Amygdala (tissue), 56 donors: ENCODE data around the gene MRPL42.
A peak's percentile ranks its signal among the peaks of the same experiment; 100 is the strongest.
"Not testable (repeated sequence)": the region's sequence is repeated elsewhere in the genome, so short reads cannot be mapped to it uniquely, and the experiment has no call there.

Experiments
- DNase-seq, 56 donors: peaks; one replicate each; lab custom pipeline; 2025; lab: John Stamatoyannopoulos, UW

Gene MRPL42

DNA sequence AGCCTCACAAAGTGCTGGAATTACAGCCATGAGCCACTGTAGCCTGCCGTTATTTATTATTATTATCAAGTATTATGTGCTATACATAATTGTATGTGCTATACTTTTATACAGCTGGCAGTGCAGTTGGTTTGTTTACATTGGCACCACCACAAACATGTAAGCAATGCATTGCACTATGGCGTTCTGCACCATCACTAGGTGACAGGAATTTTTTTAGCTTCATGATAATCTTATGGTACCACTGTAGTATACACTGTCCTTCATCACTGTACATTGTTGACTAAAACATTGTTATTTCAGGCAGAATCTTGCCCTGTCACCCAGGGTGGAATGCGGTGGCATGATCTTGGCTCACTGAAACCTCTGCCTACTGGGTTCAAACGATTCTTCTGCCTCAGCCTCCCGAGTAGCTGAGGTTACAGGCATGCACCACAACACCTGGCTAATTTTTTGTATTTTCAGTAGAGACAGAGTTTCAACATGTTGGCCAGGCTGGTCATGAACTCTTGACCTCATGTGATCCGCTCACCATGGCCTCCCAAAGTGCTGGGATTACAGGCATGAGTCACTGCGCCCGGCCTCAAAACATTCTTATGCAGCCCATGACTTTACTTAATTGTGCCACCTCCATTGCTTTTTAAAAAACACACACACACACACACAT is 17.1 kb downstream of the MRPL42 start:
- DNase-seq = no peak

- not testable (repeated sequence) for DNase-seq
These were observed 25.5 kb downstream of the MRPL42 start for GRCh38 chr12:93492808-93493207.

GRCh38 chr12:93494096-93494495 is 26.8 kb downstream of the MRPL42 start:
- DNase-seq = no peak

- no peak for DNase-seq
These were observed 30.1 kb downstream of the MRPL42 start for GRCh38 chr12:93497456-93497855.

DNA sequence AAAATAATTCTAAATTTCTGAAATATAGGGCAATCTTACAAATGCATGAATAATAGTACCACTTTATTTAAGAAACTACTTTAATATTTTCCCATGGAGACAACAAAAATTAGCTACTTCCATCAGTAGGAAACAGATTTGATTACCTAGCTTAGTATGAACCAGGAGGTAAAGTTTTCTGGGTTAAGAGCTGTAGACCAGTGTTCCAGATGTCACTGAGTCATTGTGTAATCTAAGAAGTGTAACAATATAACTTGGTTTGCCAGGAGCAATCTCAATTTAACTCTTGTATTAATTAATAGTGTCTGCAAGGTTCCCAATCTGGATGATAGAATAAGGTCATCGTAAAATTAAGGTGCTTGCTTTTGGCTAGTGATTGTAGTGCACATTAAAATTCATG is 31.5 kb downstream of the MRPL42 start:
- DNase-seq = not testable (repeated sequence)

GRCh38 chr12:93500201-93500600 is 32.9 kb downstream of the MRPL42 start:
- DNase-seq = no peak

DNA sequence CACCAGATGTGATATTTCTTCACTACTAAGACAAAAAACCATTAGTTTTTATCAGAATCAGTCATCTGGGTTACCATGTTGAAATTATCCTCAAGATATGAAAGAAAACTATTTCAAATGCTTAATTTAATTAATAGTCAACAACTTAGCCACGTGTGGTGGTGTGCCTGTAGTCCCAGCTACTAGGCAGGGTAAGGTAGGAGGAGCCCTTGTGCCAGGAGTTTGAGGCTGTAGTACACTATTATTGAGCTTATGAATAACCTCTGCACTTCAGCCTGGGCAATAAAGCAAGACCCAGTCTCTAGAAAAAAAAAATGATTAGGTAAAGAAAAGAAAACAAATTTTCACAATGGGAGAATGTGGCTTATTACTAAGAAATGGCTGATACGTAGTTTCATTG is 33.4 kb downstream of the MRPL42 start:
- DNase-seq = no peak

GRCh38 chr12:93502802-93503623 is 35.7 kb downstream of the MRPL42 start:
- peak in 14 of 56 donors; percentile 2 to 59 (median 8) for DNase-seq

- DNase-seq = no peak
These were observed 39.9 kb downstream of the MRPL42 start for GRCh38 chr12:93507165-93507564.

DNA sequence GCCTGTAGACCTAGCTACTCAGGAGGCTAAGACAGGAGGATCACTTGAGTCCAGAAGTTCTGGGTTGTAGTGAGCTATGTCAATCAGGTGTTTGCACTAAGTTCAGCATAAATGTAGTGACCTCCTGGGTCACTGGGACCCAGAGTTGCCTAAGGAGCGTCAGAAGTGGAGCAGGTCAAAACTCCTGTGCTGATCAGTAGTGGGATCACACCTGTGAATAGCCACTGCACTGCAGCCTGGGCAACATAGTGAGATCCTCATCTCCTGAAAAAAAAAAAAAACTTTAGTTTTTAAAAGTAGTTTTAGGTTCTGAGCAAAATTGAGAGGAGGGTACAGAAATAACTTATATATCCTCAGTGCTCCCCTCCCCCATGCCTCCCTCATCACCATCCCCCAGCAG is 42.2 kb downstream of the MRPL42 start:
- no peak for DNase-seq

DNA sequence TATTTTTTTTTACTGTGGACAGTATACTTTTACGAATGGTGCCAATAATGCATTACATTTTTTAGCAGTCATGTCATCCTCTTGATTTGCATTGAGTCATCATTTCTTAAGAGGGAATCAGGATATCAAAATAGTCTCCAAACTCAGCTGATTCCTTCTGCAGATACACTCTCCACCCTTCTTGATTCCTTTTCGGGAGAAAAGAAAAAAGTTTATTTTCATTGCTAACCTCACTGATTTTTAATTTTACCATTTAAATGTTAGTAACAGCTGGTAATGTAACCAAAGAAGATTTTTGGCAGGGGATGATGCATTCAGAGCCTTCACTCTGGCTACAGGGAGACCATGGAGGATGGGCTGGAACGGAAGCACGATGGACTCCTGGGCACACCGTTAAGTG is 47.5 kb downstream of the MRPL42 start:
- DNase-seq = no peak

- no peak for DNase-seq
These were observed 51.4 kb downstream of the MRPL42 start for GRCh38 chr12:93518725-93519124.

DNA sequence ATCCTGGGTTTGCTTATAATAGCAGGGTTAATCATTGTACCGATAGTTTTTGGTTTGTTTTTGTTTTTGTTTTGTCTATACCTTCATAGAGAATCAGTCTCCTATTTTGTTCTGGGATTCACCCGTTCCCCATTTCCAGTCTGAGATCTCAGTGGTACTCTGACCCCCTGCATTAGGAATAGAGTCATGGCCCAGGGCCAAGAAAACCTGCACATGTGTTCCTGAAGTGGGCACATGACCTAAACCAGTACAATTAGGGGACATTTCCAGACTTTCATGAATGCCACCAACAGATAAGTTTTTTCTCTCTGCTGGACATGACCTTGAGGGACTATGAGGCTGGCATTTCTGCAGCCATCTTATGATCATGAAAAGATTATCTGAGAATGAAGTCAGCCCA is 52.5 kb downstream of the MRPL42 start:
- DNase-seq = no peak

DNA sequence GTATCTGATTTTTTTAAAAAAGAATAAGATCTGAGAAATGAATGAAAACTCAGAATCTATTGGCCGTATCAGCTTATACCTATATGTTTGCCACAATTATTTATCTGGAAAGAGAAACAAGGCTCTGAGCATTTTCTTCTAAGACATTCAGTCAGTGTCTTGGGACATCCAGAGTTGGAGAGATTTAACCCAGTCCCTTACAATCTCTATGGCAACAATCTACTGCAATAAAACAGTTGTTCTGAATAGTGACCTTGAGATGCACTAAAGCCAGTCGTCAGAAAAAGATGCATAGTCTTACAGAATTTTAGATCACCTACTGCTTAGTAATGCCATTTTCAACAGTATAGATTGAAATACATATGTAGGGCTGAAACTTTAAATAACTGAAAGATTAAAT is 53.1 kb downstream of the MRPL42 start:
- no peak for DNase-seq

GRCh38 chr12:93521225-93522080 is 54.1 kb downstream of the MRPL42 start:
- DNase-seq = no peak

GRCh38 chr12:93524386-93525133 is 57.2 kb downstream of the MRPL42 start:
- DNase-seq = no peak

DNA sequence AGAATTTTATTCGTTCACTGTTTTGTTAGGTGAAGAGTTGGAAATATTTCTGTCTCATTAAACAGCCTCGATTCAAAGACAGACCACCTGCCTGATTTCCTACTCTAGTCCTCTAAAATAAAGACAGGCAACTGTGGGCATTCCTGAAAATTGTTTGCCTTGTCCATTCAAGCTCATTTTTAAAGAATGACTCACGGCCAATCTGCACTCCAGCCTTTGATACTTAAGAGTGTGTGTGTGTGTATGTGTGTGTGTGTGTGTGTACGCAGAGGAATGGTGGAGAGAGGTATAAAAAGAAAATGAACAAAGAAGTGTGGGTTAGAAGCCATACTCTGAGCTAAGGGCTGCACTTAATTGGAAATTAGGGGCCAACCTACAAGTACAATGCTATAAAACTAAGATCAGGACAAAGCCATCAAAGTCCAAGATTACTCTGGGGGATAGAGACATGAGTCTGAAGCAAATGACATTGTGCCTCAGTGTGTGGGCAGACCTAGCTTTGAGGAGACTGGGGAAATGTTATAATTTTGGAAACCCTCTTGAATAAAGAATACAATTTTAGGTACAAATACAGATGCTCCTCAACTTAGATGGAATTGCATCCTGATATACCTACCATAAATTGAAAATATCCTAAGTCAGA is 59.6 kb downstream of the MRPL42 start:
- DNase-seq = no peak

DNA sequence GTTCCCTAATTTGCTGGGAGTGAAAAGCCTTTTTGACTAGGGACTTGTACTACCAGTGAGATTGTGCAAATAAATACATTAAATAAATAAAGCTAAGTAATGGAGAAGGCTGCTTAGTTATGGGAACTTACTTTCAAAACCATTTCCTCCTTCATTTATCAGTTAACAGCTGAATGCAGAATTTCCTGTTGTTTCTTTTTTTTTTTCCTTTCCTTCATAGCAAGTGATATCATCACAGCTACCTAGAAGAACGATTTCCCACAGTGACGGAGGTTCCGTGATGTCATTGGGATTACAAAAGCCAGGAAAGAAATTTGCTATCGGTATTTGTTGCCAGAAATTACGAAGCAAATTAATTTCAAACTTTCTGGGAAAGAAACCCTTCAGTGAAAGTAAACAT is 63.0 kb downstream of the MRPL42 start:
- DNase-seq = no peak

DNA sequence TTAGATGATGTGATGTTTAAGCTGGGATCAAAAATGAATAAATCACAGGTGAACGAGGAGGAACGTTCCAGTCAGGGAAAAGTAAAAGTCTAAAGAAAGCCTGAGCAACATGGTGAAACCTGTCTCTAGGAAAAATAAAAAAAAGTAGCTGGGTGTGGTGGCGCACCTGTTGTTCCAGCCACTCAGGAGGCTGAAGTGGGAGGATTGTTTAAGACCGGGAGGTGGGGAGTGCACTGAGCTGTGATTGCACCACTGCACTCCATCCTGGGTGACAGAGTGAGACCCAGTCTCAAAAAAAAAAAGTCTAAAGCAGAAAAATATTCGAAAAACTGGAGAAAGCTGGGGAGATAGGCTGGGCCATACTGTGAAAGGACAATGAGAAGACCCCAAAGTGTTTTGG is 66.0 kb downstream of the MRPL42 start:
- DNase-seq = no peak
